H9 (cell line): ENCODE measurements around the gene SRD5A2. TPM values are rescaled to one million over a fixed set of nuclear protein-coding genes. Genes with fewer than 3 reads are reported as not detected.

ENCODE experiments used
- DNase-seq: peaks from one replicate; pipeline ENCODE4 v3.0.0-alpha.2; 2017
- H2AFZ ChIP-seq: one replicate; pipeline ENCODE4 v1.6.1; 2013; ENCODE audit warnings: mild to moderate bottlenecking, low read length, control low read depth, moderate library complexity
- H2AK5ac ChIP-seq: 2 replicates; pipeline ENCODE4 v1.6.1; 2013; ENCODE audit warnings: low read length, control low read depth, mixed read lengths; ENCODE audit not compliant: insufficient read length
- H2BK120ac ChIP-seq: one replicate; pipeline ENCODE4 v1.6.1; 2013; ENCODE audit warnings: low read depth, mild to moderate bottlenecking, low read length, control low read depth, inconsistent platforms; ENCODE audit not compliant: poor library complexity, severe bottlenecking
- H2BK12ac ChIP-seq: 2 replicates; pipeline ENCODE4 v1.6.1; 2013; ENCODE audit warnings: low read length, control low read depth, mixed read lengths, low read depth; ENCODE audit not compliant: insufficient read length
- H2BK15ac ChIP-seq: 2 replicates; pipeline ENCODE4 v1.6.1; 2013; ENCODE audit warnings: low read depth, low read length, control low read depth
- H2BK20ac ChIP-seq: one replicate; pipeline ENCODE4 v1.6.1; 2013; ENCODE audit warnings: low read depth, mild to moderate bottlenecking, low read length, control low read depth, inconsistent platforms; ENCODE audit not compliant: poor library complexity, severe bottlenecking
- H2BK5ac ChIP-seq: 2 replicates; pipeline ENCODE4 v1.6.1; 2013; ENCODE audit warnings: low read length, control low read depth, mixed read lengths; ENCODE audit not compliant: insufficient read length
- H3K14ac ChIP-seq: 2 replicates; pipeline ENCODE4 v1.6.1; 2013; ENCODE audit warnings: low read length, control low read depth; ENCODE audit not compliant: insufficient read depth
- H3K18ac ChIP-seq: 2 replicates; pipeline ENCODE4 v1.6.1; 2013; ENCODE audit warnings: low read depth, mild to moderate bottlenecking, mixed read lengths, low read length, control low read depth; ENCODE audit not compliant: insufficient read length
- H3K23ac ChIP-seq: 2 replicates; pipeline ENCODE4 v1.6.1; 2013; ENCODE audit warnings: low read length, control low read depth, mixed read lengths, low read depth; ENCODE audit not compliant: insufficient read length
- H3K23me2 ChIP-seq: 2 replicates; pipeline ENCODE4 v1.6.1; 2013; ENCODE audit warnings: low read depth, mild to moderate bottlenecking, mixed read lengths, low read length, control low read depth; ENCODE audit not compliant: insufficient read length, poor library complexity, severe bottlenecking
- H3K27ac ChIP-seq: 2 replicates; pipeline ENCODE4 v1.5.1; 2013; ENCODE audit warnings: low read length, control low read depth, mixed read lengths, low read depth; ENCODE audit not compliant: insufficient read length
- H3K27me3 ChIP-seq: 2 replicates; pipeline ENCODE4 v1.6.1; 2013; ENCODE audit warnings: low read length, control low read depth, inconsistent platforms; ENCODE audit not compliant: insufficient read depth
- H3K4ac ChIP-seq: 2 replicates; pipeline ENCODE4 v1.6.1; 2013; ENCODE audit warnings: low read depth, mild to moderate bottlenecking, control low read depth, inconsistent platforms, low read length, moderate library complexity
- H3K4me1 ChIP-seq: 2 replicates; pipeline ENCODE4 v1.6.1; 2013; ENCODE audit warnings: low read length, control low read depth, inconsistent platforms; ENCODE audit not compliant: insufficient read depth
- H3K4me2 ChIP-seq: 2 replicates; pipeline ENCODE4 v1.6.1; 2013; ENCODE audit warnings: low read length, control low read depth, mixed read lengths; ENCODE audit not compliant: insufficient read length, insufficient read depth
- H3K56ac ChIP-seq: 2 replicates; pipeline ENCODE4 v1.6.1; 2013; ENCODE audit warnings: low read depth, mild to moderate bottlenecking, mixed read lengths, low read length, control low read depth; ENCODE audit not compliant: insufficient read length
- H3K79me1 ChIP-seq: 2 replicates; pipeline ENCODE4 v1.6.1; 2013; ENCODE audit warnings: low read depth, mild to moderate bottlenecking, moderate library complexity, low read length, control low read depth, inconsistent platforms; ENCODE audit not compliant: insufficient read depth, poor library complexity, severe bottlenecking
- H3K79me2 ChIP-seq: 2 replicates; pipeline ENCODE4 v1.6.1; 2013; ENCODE audit warnings: low read length, control low read depth, inconsistent platforms; ENCODE audit not compliant: insufficient read depth
- H3K9ac ChIP-seq: 2 replicates; pipeline ENCODE4 v1.6.1; 2013; ENCODE audit warnings: low read length, control low read depth, mixed read lengths; ENCODE audit not compliant: insufficient read length; ENCODE audit errors: extremely low read depth
- H3K9me3 ChIP-seq: one replicate; pipeline ENCODE4 v1.6.1; 2013; ENCODE audit warnings: low read depth, low read length, inconsistent platforms; ENCODE audit not compliant: control insufficient read depth
- H3T11ph ChIP-seq: one replicate; pipeline ENCODE4 v1.6.1; 2013; ENCODE audit warnings: mild to moderate bottlenecking, low read length, control low read depth, inconsistent platforms
- H4K20me1 ChIP-seq: one replicate; pipeline ENCODE4 v1.6.1; 2013; ENCODE audit not compliant: control insufficient read depth, insufficient read length, insufficient read depth
- H4K5ac ChIP-seq: 2 replicates; pipeline ENCODE4 v1.6.1; 2013; ENCODE audit warnings: low read depth, mild to moderate bottlenecking, mixed read lengths, low read length, control low read depth; ENCODE audit not compliant: insufficient read length
- H4K8ac ChIP-seq: replicated peaks from 2 replicates; pipeline ENCODE4 v1.6.1; 2013; ENCODE audit warnings: low read length, control low read depth, mixed read lengths, low read depth; ENCODE audit not compliant: insufficient read length
- H4K91ac ChIP-seq: 2 replicates; pipeline ENCODE4 v1.6.1; 2013; ENCODE audit warnings: low read depth, mild to moderate bottlenecking, moderate library complexity, mixed read lengths, low read length, control low read depth; ENCODE audit not compliant: insufficient read length
- H3K27ac Mint-ChIP-seq, 3 experiments: 2 replicates in 2 of 3; 3 replicates in 1 of 3; pipeline ENCODE4 v1.8.0; 2020 to 2021; ENCODE audit warnings: mixed read lengths in 3 of 3, mild to moderate bottlenecking in 1 of 3, moderate library complexity in 1 of 3
- H3K27me3 Mint-ChIP-seq: 2 replicates; pipeline ENCODE4 v1.8.0; 2021; ENCODE audit warnings: low read depth, mild to moderate bottlenecking, moderate library complexity, mixed read lengths
- H3K36me3 Mint-ChIP-seq, 3 experiments: 2 replicates in 2 of 3; 3 replicates in 1 of 3; pipeline ENCODE4 v1.8.0; 2020 to 2021; ENCODE audit warnings: low read depth in 3 of 3, mixed read lengths in 3 of 3; ENCODE audit not compliant: insufficient read depth in 1 of 3
- H3K4me1 Mint-ChIP-seq, 2 experiments: 2 replicates each; pipeline ENCODE4 v1.8.0; 2020; ENCODE audit warnings: mixed read lengths in 2 of 2
- H3K4me3 Mint-ChIP-seq, 2 experiments: 2 replicates in 1 of 2; 3 replicates in 1 of 2; pipeline ENCODE4 v1.8.0; 2020 to 2021; ENCODE audit warnings: mild to moderate bottlenecking in 2 of 2, mixed read lengths in 2 of 2, moderate library complexity in 1 of 2
- H3K9me3 Mint-ChIP-seq, 2 experiments: 2 replicates in 1 of 2; 3 replicates in 1 of 2; pipeline ENCODE4 v1.8.0; 2020; ENCODE audit warnings: mild to moderate bottlenecking in 2 of 2, mixed read lengths in 2 of 2, moderate library complexity in 1 of 2
- CTCF ChIP-seq: fragments of 200-600 bp; sonication (generic); conservative IDR thresholded peaks from 3 replicates; pipeline ENCODE4 v1.8.0; 2021; ENCODE audit warnings: antibody characterized with exemption, mild to moderate bottlenecking
- WGBS: extraction: QIAGEN DNeasy Blood & Tissue Kit; methylation state at CpG from one replicate; pipeline ENCODE4 v1.1.7; 2013; ENCODE audit warnings: missing lambda C conversion rate, low lambda C conversion rate, mixed read lengths; ENCODE audit not compliant: insufficient read length; ENCODE audit errors: extremely low coverage; 5-methylcytosine and 5-hydroxymethylcytosine counted together
- total RNA-seq: library from RNA; stranded (reverse); gene quantifications from 2 replicates; pipeline ENCODE4 v1.2.1, GENCODE V29; 2021

The SRD5A2 gene
- total RNA-seq, 1 experiment from 2014 or later = not detected

- no peaks in the 10 kb centered on the region for H3K27me3 ChIP-seq
- no peak overlapping the region for H2BK5ac ChIP-seq
- no peak overlapping the region for H2BK15ac ChIP-seq
- H4K8ac ChIP-seq = no peak overlapping the region
- no peak overlapping the region for H4K5ac ChIP-seq
- no CpG with 5 or more reads among the region's 2 CpGs for WGBS
- H2AK5ac ChIP-seq = no peak overlapping the region
- H3K27me3 Mint-ChIP-seq = peaks cover 4% of the 10 kb centered on the region; the same call in 1 of the 2 replicates
- peaks cover 7 to 14% of the 10 kb centered on the region in 2 experiments for H3K9me3 Mint-ChIP-seq
- no peak overlapping the region for H3K56ac ChIP-seq
- no peaks in the 10 kb centered on the region for H3K79me2 ChIP-seq
- H3K4me1 ChIP-seq = no peaks in the 10 kb centered on the region
- H3K23me2 ChIP-seq = no peaks in the 10 kb centered on the region
- no peak overlapping the region for H3K9ac ChIP-seq
- no peak for TF ChIP-seq CTCF
- H2BK120ac ChIP-seq = no peak overlapping the region
- no peak overlapping the region for H4K91ac ChIP-seq
- no peak overlapping the region for H3K18ac ChIP-seq
- no peak overlapping the region for H3K27ac Mint-ChIP-seq
- no peak overlapping the region for H2AFZ ChIP-seq
- no peak overlapping the region for H3K4me2 ChIP-seq
- DNase-seq = no peak
- no peak overlapping the region for H3K4ac ChIP-seq
- H3K36me3 Mint-ChIP-seq = no peaks in the 10 kb centered on the region; a peak in 1 of 7 replicates
- H3T11ph ChIP-seq = no peak overlapping the region
- H3K4me3 Mint-ChIP-seq = no peak overlapping the region
- no peak overlapping the region for H3K14ac ChIP-seq
- H3K27ac ChIP-seq = no peak overlapping the region
- H4K20me1 ChIP-seq = no peaks in the 10 kb centered on the region
- no peaks in the 10 kb centered on the region for H3K4me1 Mint-ChIP-seq
- no peaks in the 10 kb centered on the region for H3K79me1 ChIP-seq
- H3K9me3 ChIP-seq = no peaks in the 10 kb centered on the region
- H3K23ac ChIP-seq = no peak overlapping the region
- H2BK20ac ChIP-seq = no peak overlapping the region
- no peak overlapping the region for H2BK12ac ChIP-seq
Measured at GRCh38 chr2:31547485-31547884, 33.3 kb downstream of the SRD5A2 start.
